Measurements from ENCODE around the gene BCLAF3.

Gene BCLAF3

GRCh38 chrX:19964017-19964710 lies 26.7 kb downstream of the BCLAF3 start:
- no peaks in the 10 kb centered on the region for H3K4me1 ChIP-seq (ENCODE audit: low read depth, poor library complexity, severe bottlenecking)
- H3K27ac ChIP-seq = no peak overlapping the region
- no peak overlapping the region for H2AFZ ChIP-seq (ENCODE audit: low read depth)
- H3K9ac ChIP-seq = no peak overlapping the region
- H3K27me3 ChIP-seq (ENCODE audit: insufficient read depth, low read depth) = no peaks in the 10 kb centered on the region
- no peaks in the 10 kb centered on the region for H3K36me3 ChIP-seq (ENCODE audit: insufficient read depth)
- no peaks in the 10 kb centered on the region for H4K20me1 ChIP-seq (ENCODE audit: insufficient read depth)
- no peaks in the 10 kb centered on the region for H3K79me2 ChIP-seq (ENCODE audit: insufficient read depth, low read depth)
- H3K4me3 ChIP-seq (IDR thresholded peaks at IDR 0.05; ENCODE audit: insufficient read depth, low read depth, low read length) = no peak overlapping the region
- no peak overlapping the region for H3K4me2 ChIP-seq
- TF ChIP-seq CTCF (conservative IDR thresholded peaks at IDR 0.05; ENCODE audit: low read depth, low read length) = no peak

GRCh38 chrX:19960913-19961312 lies 29.9 kb downstream of the BCLAF3 start:
- H3K4me1 ChIP-seq (ENCODE audit: low read depth, poor library complexity, severe bottlenecking) = no peaks in the 10 kb centered on the region
- no peak overlapping the region for H3K4me3 ChIP-seq (IDR thresholded peaks at IDR 0.05; ENCODE audit: insufficient read depth, low read depth, low read length)
- no peaks in the 10 kb centered on the region for H3K27me3 ChIP-seq (ENCODE audit: insufficient read depth, low read depth)
- H3K27ac ChIP-seq = no peak overlapping the region
- TF ChIP-seq CTCF (conservative IDR thresholded peaks at IDR 0.05; ENCODE audit: low read depth, low read length) = no peak
- no peaks in the 10 kb centered on the region for H3K36me3 ChIP-seq (ENCODE audit: insufficient read depth)
- no peak overlapping the region for H3K9ac ChIP-seq
- H3K4me2 ChIP-seq = no peak overlapping the region
- no peaks in the 10 kb centered on the region for H4K20me1 ChIP-seq (ENCODE audit: insufficient read depth)
- H3K79me2 ChIP-seq (ENCODE audit: insufficient read depth, low read depth) = no peaks in the 10 kb centered on the region
- H2AFZ ChIP-seq (ENCODE audit: low read depth) = no peak overlapping the region

- Histone ChIP-seq H3K79me2 (ENCODE audit: insufficient read depth, low read depth) (no peaks in the 10 kb centered on the region), H3K4me1 (ENCODE audit: low read depth, poor library complexity, severe bottlenecking) (no peaks in the 10 kb centered on the region), H4K20me1 (ENCODE audit: insufficient read depth) (no peaks in the 10 kb centered on the region), H3K4me3 (IDR thresholded peaks at IDR 0.05; ENCODE audit: insufficient read depth, low read depth, low read length) (no peak overlapping the region), H3K27ac (no peak overlapping the region), H3K27me3 (ENCODE audit: insufficient read depth, low read depth) (no peaks in the 10 kb centered on the region), H3K9ac (no peak overlapping the region), H3K36me3 (ENCODE audit: insufficient read depth) (no peaks in the 10 kb centered on the region), H3K4me2 (no peak overlapping the region), H2AFZ (ENCODE audit: low read depth) (no peak overlapping the region)
- TF ChIP-seq CTCF (conservative IDR thresholded peaks at IDR 0.05; ENCODE audit: low read depth, low read length) = no peak
Measured at GRCh38 chrX:19958552-19959486, 32.0 kb downstream of the BCLAF3 start.

GRCh38 chrX:19956923-19957322 lies 33.9 kb downstream of the BCLAF3 start:
- Histone ChIP-seq H3K27ac (no peak overlapping the region), H3K36me3 (ENCODE audit: insufficient read depth) (no peaks in the 10 kb centered on the region), H3K4me1 (ENCODE audit: low read depth, poor library complexity, severe bottlenecking) (peaks cover 4% of the 10 kb centered on the region), H2AFZ (ENCODE audit: low read depth) (no peak overlapping the region), H3K4me3 (IDR thresholded peaks at IDR 0.05; ENCODE audit: insufficient read depth, low read depth, low read length) (no peak overlapping the region), H3K79me2 (ENCODE audit: insufficient read depth, low read depth) (no peaks in the 10 kb centered on the region), H3K4me2 (no peak overlapping the region), H4K20me1 (ENCODE audit: insufficient read depth) (no peaks in the 10 kb centered on the region), H3K27me3 (ENCODE audit: insufficient read depth, low read depth) (no peaks in the 10 kb centered on the region), H3K9ac (no peak overlapping the region)
- TF ChIP-seq CTCF (conservative IDR thresholded peaks at IDR 0.05; ENCODE audit: low read depth, low read length) = no peak

Measured in KMS-11 (cell line).